Activated T-helper 2 cell treated with anti-CD3 and anti-CD28 coated beads, Interferon-gamma antibody, Interleukin-2, Interleukin-4, amounts not matched to agents 10 μg/mL and 5 μg/mL and 100 μg/mL, durations not matched to agents 14 hours and 24 hours and 36 hours (primary cell): ENCODE measurements around the gene SCGN. TPM values are rescaled to one million over a fixed set of nuclear protein-coding genes. Genes with fewer than 3 reads are reported as not detected.

Experiments used
- DNase-seq: peaks from one replicate; pipeline ENCODE4 v3.0.0; 2021; ENCODE audit warnings: low spot score
- H3K27ac Mint-ChIP-seq: one replicate; pipeline ENCODE4 v1.8.0; 2021; ENCODE audit warnings: mixed read lengths
- H3K27me3 Mint-ChIP-seq: one replicate; pipeline ENCODE4 v1.8.0; 2021; ENCODE audit warnings: low read depth, mixed read lengths
- H3K36me3 Mint-ChIP-seq: one replicate; pipeline ENCODE4 v1.8.0; 2021; ENCODE audit warnings: low read depth, mixed read lengths
- H3K4me1 Mint-ChIP-seq: one replicate; pipeline ENCODE4 v1.8.0; 2021; ENCODE audit warnings: low read depth, mixed read lengths
- H3K4me3 Mint-ChIP-seq: one replicate; pipeline ENCODE4 v1.8.0; 2021; ENCODE audit warnings: low read depth, mild to moderate bottlenecking, moderate library complexity, mixed read lengths
- H3K9me3 Mint-ChIP-seq: one replicate; pipeline ENCODE4 v1.8.0; 2021; ENCODE audit warnings: mixed read lengths
- intact Hi-C: fragments of 100-400 bp; cut with micrococcal nuclease; formaldehyde crosslinking; loops from one replicate; pipeline ENCODE4 v1.15.1; 2023
- total RNA-seq: library from RNA; stranded (reverse); gene quantifications from 2 replicates; pipeline ENCODE4 v1.2.3, GENCODE V29; 2022

The SCGN gene
- not detected in 2 replicates for total RNA-seq

- H3K4me1 Mint-ChIP-seq = no peaks in the 10 kb centered on the region
- no peaks in the 10 kb centered on the region for H3K9me3 Mint-ChIP-seq
- no peak within 1 kb of the TSS for H3K4me3 Mint-ChIP-seq
- H3K27me3 Mint-ChIP-seq = peaks cover 49% of the 10 kb centered on the region
- H3K27ac Mint-ChIP-seq = no peak within 1 kb of the TSS
- no peaks in the 10 kb centered on the region for H3K36me3 Mint-ChIP-seq
- intact Hi-C loops = no loop called here
- peak; percentile 34 for DNase-seq
These were observed at the start of gene SCGN for GRCh38 chr6:25652007-25652515. SCGN (plus strand) TSS chr6:25652215; CDS start chr6:25652404, 189 bp downstream.

- H3K27ac Mint-ChIP-seq = no peak overlapping the region
- intact Hi-C loops = loop anchor here (2.0 to 5.0 kb wide), 2 partner anchors 45 to 380 kb away; no protein-coding TSS in a partner anchor
- no peak overlapping the region for H3K4me3 Mint-ChIP-seq
- peaks cover under 1% of the 10 kb centered on the region for H3K4me1 Mint-ChIP-seq
- no peaks in the 10 kb centered on the region for H3K27me3 Mint-ChIP-seq
- no peaks in the 10 kb centered on the region for H3K9me3 Mint-ChIP-seq
- DNase-seq = no peak
- no peaks in the 10 kb centered on the region for H3K36me3 Mint-ChIP-seq
These were observed 49.4 kb upstream of the SCGN start for GRCh38 chr6:25602674-25602982.

DNA sequence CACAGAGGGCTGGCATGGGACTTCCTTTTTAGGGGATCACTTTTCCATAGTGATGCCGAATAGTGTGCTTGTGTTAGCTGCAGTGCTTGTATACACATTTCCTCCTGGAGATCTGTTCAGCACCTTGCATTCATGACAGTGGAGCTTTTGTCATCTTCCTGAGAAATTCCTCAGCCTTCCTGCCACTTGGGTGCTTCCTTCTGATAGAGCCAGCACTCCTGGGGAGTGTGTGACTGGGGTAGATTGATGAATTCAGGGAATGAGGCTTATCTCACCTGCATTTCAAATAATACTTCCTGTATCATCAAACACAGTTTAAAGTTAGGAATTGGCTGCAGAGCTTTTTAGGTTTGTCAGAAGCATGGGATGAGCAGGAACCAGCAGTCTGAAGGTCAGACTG lies 48.8 kb upstream of the SCGN start:
- H3K4me3 Mint-ChIP-seq = no peak overlapping the region
- no peaks in the 10 kb centered on the region for H3K36me3 Mint-ChIP-seq
- H3K27me3 Mint-ChIP-seq = no peaks in the 10 kb centered on the region
- no peaks in the 10 kb centered on the region for H3K9me3 Mint-ChIP-seq
- H3K4me1 Mint-ChIP-seq = no peaks in the 10 kb centered on the region
- H3K27ac Mint-ChIP-seq = no peak overlapping the region
- intact Hi-C loops = loop anchor here (2.0 to 5.0 kb wide), 2 partner anchors 46 to 380 kb away; no protein-coding TSS in a partner anchor
- DNase-seq = no peak

DNA sequence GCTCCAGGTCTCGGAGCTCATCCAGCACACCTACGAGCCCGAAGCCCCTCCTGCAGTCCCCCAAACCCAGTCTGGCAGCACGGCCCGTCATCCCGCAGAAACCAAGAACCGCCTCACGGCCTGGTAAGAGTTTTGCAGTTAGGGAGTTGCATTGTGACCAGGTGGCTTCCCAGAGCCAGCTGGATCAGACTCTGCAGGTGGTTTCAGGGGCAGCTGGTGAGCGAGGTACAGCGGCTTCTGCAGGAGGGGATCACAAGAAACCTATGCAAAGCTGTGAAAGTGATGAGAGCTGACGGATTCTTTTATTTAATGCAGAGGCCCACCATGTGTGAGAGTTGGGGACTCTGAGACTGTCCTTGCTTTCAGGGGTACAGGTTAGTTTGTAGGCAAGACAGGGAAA lies 45.9 kb upstream of the SCGN start:
- H3K9me3 Mint-ChIP-seq = no peaks in the 10 kb centered on the region
- no peaks in the 10 kb centered on the region for H3K36me3 Mint-ChIP-seq
- H3K27me3 Mint-ChIP-seq = no peaks in the 10 kb centered on the region
- no peaks in the 10 kb centered on the region for H3K4me1 Mint-ChIP-seq
- intact Hi-C loops = no loop called here
- no peak for DNase-seq
- no peak overlapping the region for H3K27ac Mint-ChIP-seq
- no peak overlapping the region for H3K4me3 Mint-ChIP-seq

DNA sequence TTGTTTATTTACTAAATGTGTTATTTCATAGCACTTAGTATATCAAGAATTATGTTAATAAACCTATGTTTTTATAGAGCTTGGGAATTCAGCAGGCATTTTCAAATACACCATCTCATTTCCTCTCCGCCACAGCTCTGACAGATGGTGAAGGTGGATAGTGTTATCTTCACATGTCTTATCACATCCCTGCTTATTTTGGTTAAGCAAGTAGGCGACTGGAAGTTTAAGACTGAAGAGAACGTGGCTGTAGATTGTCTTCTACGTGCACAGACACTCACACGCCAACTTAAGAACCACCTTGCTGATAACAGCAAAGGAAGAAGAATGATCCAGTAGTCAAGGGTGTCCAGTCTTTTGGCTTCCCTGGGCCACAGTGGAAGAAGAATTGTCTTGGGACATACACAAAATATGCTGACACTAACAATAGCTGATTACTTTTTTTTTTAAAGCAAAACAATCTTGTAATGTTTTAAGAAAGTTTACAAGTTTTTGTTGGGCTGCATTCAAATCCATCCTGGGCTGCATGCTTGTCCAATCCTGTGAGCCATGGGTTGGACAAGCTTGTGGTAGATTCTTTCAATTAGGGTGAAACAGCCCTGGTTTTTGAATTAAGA lies 43.3 kb upstream of the SCGN start:
- no peak for DNase-seq
- no peaks in the 10 kb centered on the region for H3K27me3 Mint-ChIP-seq
- H3K4me3 Mint-ChIP-seq = no peak overlapping the region
- no peak overlapping the region for H3K27ac Mint-ChIP-seq
- no peaks in the 10 kb centered on the region for H3K36me3 Mint-ChIP-seq
- no peaks in the 10 kb centered on the region for H3K9me3 Mint-ChIP-seq
- H3K4me1 Mint-ChIP-seq = no peaks in the 10 kb centered on the region
- intact Hi-C loops = no loop called here

DNA sequence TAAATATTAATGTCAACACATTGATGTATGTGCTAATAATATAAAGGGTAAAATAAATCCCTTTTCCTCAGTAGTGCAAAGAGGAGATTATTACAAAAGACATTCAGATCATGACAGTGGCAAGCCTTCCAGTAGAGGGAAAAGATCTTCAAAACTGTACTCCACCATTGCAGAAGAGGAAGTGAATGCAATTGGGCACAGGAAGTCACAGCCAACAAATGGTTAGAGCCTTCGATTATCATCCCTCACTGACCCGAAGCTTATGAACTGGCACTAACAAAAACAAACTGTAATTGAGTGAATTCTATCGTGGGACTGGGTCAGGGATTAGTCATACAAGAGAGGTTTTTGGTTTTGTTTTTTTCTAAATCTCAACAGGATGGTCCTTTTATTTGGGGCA lies 39.3 kb upstream of the SCGN start:
- intact Hi-C loops = no loop called here
- DNase-seq = no peak
- Mint-ChIP-seq H3K4me3 (no peak overlapping the region), H3K27ac (no peak overlapping the region), H3K9me3 (no peaks in the 10 kb centered on the region), H3K4me1 (no peaks in the 10 kb centered on the region), H3K36me3 (no peaks in the 10 kb centered on the region), H3K27me3 (no peaks in the 10 kb centered on the region)

DNA sequence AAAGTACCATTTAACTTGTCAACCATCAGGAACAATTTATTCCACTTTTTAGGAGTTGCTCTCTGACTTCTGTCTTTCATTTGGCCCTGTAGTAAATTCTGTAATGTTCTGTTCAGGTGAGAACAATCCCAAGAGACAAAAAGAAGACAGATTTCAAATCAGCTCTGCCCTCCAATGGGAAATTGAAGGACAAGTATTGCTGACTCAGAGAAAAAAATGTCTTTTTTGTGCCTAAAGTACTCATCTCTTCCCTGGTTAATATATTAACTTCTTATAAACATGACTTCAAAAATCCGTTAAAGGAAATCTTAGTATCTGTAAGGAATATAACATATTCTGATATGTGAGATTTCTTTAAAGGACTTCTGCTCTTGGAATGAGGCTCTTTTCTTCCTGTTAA lies 38.6 kb upstream of the SCGN start:
- no peak for DNase-seq
- Mint-ChIP-seq H3K9me3 (no peaks in the 10 kb centered on the region), H3K27me3 (no peaks in the 10 kb centered on the region), H3K36me3 (no peaks in the 10 kb centered on the region), H3K4me1 (no peaks in the 10 kb centered on the region), H3K27ac (no peak overlapping the region), H3K4me3 (no peak overlapping the region)
- intact Hi-C loops = no loop called here

- Mint-ChIP-seq H3K4me3 (no peak overlapping the region), H3K27me3 (no peaks in the 10 kb centered on the region), H3K27ac (no peak overlapping the region), H3K36me3 (no peaks in the 10 kb centered on the region), H3K9me3 (no peaks in the 10 kb centered on the region), H3K4me1 (no peaks in the 10 kb centered on the region)
- intact Hi-C loops = no loop called here
- DNase-seq = no peak
These were observed 38.0 kb upstream of the SCGN start for GRCh38 chr6:25614052-25614451.

DNA sequence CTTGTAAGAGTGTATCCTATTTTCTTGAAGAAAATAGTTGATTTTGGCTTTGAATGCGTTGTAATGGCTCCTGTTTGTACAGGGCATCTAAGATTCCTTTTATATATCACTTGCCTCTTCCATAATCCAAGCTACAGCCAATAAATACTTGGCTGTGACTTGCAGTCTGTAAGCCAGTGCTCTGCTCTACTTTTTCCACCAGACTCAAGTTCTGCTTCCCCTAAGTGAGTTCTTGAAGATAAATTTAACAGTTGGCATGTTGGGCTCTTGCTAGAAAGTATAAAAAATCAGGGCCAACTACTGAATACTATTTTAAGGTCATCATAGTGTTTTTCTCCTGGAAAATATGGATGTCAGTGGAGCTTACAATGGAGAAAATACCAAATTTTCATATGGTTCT lies 36.5 kb upstream of the SCGN start:
- Mint-ChIP-seq H3K36me3 (no peaks in the 10 kb centered on the region), H3K9me3 (no peaks in the 10 kb centered on the region), H3K27me3 (no peaks in the 10 kb centered on the region), H3K4me3 (no peak overlapping the region), H3K27ac (no peak overlapping the region), H3K4me1 (no peaks in the 10 kb centered on the region)
- intact Hi-C loops = no loop called here
- no peak for DNase-seq

GRCh38 chr6:25617997-25618396 lies 34.0 kb upstream of the SCGN start:
- no peaks in the 10 kb centered on the region for H3K36me3 Mint-ChIP-seq
- H3K27ac Mint-ChIP-seq = no peak overlapping the region
- H3K27me3 Mint-ChIP-seq = no peaks in the 10 kb centered on the region
- DNase-seq = no peak
- H3K4me3 Mint-ChIP-seq = no peak overlapping the region
- H3K9me3 Mint-ChIP-seq = no peaks in the 10 kb centered on the region
- H3K4me1 Mint-ChIP-seq = no peaks in the 10 kb centered on the region
- intact Hi-C loops = no loop called here

- Mint-ChIP-seq H3K4me1 (no peaks in the 10 kb centered on the region), H3K9me3 (no peaks in the 10 kb centered on the region), H3K27ac (no peak overlapping the region), H3K36me3 (no peaks in the 10 kb centered on the region), H3K4me3 (no peak overlapping the region), H3K27me3 (no peaks in the 10 kb centered on the region)
- no peak for DNase-seq
- intact Hi-C loops = no loop called here
These were observed 32.8 kb upstream of the SCGN start for GRCh38 chr6:25619217-25619616.

DNA sequence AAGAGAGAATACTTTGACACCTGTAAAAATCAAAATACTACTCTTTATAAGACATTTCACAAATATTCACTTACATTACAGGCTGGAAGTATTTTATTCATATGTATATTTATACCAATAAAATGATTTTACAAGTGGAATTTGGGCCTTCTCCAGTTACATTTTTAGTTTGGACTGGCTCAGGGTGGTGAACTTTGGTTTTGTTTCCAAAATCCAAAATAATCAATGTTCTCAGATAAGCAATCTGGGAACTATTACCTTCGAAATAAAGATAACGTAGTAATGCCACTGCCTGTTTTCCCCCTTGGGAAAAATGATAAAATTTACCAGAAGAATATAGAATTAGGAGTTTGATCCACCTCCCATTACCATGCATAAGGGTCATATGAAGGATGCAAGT lies 31.6 kb upstream of the SCGN start:
- H3K9me3 Mint-ChIP-seq = no peaks in the 10 kb centered on the region

DNA sequence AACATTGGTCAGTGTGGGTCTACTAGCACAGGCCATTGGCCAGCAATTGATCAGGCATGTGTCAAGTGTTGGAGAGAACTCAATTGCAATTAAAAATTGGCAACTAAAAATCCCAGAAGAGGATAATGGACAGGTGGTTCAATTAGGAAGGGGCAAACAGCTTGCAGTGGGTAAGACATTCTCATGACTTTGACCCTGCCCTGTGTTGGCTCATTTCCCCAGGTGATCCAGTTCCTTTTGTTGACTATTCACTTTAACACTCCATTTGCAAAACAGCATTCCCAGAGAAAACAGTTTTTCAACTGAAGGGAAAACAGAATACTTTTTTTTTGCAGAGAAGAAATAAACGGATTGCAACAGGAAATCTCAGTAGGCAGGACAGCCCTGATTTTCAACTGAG lies 28.9 kb upstream of the SCGN start:
- no peaks in the 10 kb centered on the region for H3K9me3 Mint-ChIP-seq
- H3K4me1 Mint-ChIP-seq = no peaks in the 10 kb centered on the region
- H3K4me3 Mint-ChIP-seq = no peak overlapping the region
- DNase-seq = no peak
- no peak overlapping the region for H3K27ac Mint-ChIP-seq
- no peaks in the 10 kb centered on the region for H3K27me3 Mint-ChIP-seq
- no peaks in the 10 kb centered on the region for H3K36me3 Mint-ChIP-seq
- intact Hi-C loops = no loop called here

More for the DNA sequence above, 31.6 kb upstream of the SCGN start:
- Mint-ChIP-seq H3K27me3 (no peaks in the 10 kb centered on the region), H3K27ac (no peak overlapping the region), H3K4me1 (no peaks in the 10 kb centered on the region), H3K36me3 (no peaks in the 10 kb centered on the region), H3K4me3 (no peak overlapping the region)
- intact Hi-C loops = no loop called here
- DNase-seq = no peak

GRCh38 chr6:25623879-25624278 lies 28.1 kb upstream of the SCGN start:
- intact Hi-C loops = no loop called here
- no peaks in the 10 kb centered on the region for H3K9me3 Mint-ChIP-seq
- DNase-seq = no peak
- H3K4me3 Mint-ChIP-seq = no peak overlapping the region
- H3K4me1 Mint-ChIP-seq = no peaks in the 10 kb centered on the region
- H3K27me3 Mint-ChIP-seq = no peaks in the 10 kb centered on the region
- H3K27ac Mint-ChIP-seq = no peak overlapping the region
- H3K36me3 Mint-ChIP-seq = no peaks in the 10 kb centered on the region
